GM18517 (cell line): ENCODE data around the gene FAM222B.
"Not testable (repeated sequence)": the region's sequence is repeated elsewhere in the genome, so short reads cannot be mapped to it uniquely, and the experiment has no call there.

Source experiments
- ATAC-seq: cut with Tn5 transposase; IDR thresholded peaks from one replicate; pipeline ENCODE4 v1.9.1; 2021; ENCODE audit warnings: mild to moderate bottlenecking, moderate library complexity; ENCODE audit not compliant: unreplicated experiment

FAM222B gene

DNA sequence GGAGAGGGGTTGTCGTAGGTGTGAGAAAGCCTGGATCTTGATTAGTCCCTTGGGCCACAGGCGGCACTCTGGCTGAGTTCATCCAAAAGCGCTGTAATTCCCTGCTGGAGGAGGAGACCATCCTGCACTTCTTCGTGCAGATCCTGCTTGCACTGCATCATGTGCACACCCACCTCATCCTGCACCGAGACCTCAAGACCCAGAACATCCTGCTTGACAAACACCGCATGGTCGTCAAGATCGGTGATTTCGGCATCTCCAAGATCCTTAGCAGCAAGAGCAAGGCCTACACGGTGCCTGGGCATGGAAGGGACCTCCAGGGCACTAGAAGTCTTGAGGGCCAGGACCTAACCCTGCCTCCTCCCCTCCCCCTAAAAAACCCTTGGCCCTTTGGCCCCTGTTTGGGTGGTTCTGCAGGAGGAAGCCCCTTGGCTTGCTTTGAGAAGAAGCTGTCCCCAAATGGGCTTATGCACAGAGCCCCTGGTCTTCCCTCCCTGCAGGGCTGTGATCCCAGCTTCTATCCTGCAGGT is 107.8 kb downstream of the FAM222B start:
- ATAC-seq, result no peak

GRCh38 chr17:28733346-28733745 is 109.2 kb downstream of the FAM222B start:
- ATAC-seq, result no peak

DNA sequence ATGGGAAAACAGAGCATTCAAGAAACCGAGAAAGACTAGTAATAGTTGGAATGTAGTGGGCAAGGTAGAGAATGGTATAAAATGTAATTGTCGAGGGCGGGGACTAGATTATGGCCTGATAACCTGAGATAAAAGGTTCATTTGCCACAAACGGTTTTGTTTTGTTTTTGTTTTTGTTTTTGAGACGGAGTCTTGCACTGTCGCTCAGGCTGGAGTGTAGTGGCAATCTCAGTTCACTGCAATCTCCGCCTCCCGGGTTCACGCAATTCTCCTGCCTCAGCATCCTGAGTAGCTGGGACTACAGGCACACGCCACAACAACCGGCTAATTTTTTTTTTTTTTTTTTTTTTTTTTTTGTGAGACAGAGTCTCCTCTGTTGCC is 112.7 kb downstream of the FAM222B start:
- ATAC-seq, result no peak

DNA sequence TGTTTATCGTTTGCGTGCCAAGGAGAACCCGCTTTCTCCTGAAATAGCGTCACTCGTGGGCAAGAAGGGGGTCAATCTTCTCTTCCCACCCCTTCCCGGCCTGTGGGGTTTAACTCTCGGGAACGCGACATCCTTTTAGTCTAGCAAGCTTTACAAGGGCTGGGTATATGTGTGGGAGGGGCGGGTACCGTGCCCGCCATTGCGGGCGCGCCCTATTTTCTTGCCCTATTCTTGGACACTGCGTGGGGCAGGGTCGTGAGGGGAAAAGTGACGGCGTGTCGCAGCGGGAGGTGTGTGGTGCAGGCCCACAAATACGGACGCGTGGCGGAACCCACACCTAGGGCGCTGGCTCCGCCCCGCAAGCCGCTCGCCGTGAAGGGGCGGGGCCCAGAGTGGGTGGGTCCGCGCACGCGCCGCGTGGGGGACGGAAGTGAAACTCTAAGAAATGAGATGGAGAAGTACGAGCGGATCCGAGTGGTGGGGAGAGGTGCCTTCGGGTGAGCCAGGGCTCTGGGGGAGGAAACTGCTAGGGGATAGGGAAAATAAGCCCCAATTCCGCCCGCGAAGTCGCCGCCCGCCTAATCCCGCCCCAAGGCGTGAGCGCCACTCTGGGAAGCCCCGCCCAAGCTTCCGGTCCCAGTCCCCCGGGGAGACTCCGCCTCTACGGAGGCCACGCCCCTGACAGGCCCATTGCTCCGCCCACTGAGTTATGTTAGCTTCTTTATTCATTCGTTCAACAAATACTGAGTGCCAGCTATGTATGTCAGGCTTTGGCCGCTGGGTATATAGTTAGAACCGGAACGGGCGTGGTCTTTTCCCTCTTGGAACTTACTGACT is 114.0 kb downstream of the FAM222B start, which contains the start of gene NEK8:
TSS of gene NEK8 (plus strand) at position 425 of the 837 bp plus-strand sequence. CDS start at position 451, 26 bp downstream.
- peak; percentile 37 for ATAC-seq

GRCh38 chr17:28726627-28727491 is 115.7 kb downstream of the FAM222B start:
- ATAC-seq, result peak; percentile 35

GRCh38 chr17:28726226-28726626 is 116.4 kb downstream of the FAM222B start, which contains the start of gene TLCD1:
TLCD1 (minus strand) TSS chr17:28726233; CDS start chr17:28726097, 136 bp downstream.
- no peak for ATAC-seq

- ATAC-seq, result no peak
Measured at GRCh38 chr17:28725660-28726225, 116.8 kb downstream of the FAM222B start.

DNA sequence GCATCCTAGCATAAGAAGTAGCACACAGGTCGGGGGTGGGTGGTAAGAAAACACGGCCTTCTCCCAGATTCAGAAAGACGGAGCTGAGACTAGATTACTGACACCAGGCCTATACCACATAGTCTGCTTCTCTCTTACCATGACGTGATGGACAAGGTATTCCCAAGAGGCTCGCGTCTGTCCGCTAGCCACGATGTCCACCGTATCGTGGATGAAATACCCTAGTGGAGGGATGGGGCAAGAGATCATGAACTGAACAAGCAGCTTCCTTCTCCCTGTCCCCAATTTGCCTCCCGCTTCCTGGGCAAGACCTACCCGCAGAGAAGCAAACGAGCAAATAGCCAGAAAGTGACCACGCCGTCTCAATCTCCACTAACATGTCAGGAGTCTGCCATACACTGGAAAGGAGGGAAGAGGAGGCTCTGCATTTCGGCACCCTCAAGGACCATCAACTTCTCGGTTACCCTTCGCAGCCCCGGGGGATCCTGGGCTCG is 117.4 kb downstream of the FAM222B start:
- no peak for ATAC-seq

- no peak for ATAC-seq
Measured at GRCh38 chr17:28724500-28725165, 118.0 kb downstream of the FAM222B start.

- ATAC-seq, result not testable (repeated sequence)
Measured at GRCh38 chr17:28723836-28724499, 118.6 kb downstream of the FAM222B start.

DNA sequence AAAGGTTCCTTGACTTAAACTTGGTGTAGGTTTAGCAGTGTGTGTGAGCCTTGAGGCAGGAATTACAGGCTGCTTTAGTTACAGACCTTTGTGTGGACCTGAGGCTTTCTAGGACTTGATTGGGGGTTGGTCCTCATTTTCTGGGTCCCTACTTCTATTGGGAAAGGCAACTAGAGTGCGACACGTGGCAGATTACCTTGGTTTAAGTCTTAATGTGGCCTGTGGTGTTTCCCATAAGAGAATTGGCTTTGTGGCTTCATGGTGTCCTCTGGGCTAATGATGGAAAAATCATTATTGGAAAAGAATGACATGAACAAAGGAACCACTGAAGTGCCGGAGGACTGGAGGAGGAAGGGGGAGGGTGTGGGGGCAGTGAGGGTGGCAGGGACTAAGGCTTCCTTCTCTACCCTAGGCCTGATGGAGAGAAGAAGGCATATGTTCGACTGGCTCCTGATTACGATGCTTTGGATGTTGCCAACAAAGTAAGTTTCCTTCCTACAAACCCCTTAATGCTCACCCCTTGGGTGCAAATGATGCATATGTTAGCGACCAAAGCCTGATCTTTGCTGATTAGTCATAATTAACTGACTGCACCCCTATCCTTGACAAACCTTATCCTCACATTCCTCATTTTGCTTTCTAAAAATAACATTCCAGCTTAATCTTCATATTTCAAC is 119.3 kb downstream of the FAM222B start:
- ATAC-seq, result no peak

DNA sequence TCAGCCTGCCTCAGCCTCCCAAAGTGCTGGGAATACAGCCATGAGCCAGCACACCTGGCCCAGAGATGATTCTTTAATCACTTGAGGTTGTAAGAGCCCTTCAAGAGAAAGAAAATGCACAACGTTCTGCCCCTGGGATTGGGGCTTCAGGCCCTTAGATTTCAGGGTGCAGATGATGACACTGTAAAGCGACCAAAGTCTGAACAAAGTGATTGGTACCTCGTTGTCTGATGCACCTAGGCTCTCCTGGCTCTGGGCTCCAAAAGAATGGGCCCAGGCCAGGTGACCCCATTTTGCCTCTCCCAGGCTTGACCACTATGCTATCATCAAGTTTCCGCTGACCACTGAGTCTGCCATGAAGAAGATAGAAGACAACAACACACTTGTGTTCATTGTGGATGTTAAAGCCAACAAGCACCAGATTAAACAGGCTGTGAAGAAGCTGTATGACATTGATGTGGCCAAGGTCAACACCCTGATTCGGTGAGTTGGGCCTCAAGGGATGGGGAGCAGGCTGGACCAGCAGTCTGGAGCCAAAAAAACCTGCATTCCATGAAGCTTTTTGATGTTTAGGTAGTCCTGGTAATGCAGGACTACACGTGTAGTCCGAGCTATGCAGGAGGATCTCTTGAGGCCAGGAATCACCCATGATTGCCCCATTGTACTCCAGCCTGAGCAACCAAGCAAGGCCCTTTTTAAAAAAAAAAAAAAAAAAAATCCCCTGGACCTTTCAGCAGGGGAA is 120.0 kb downstream of the FAM222B start:
- ATAC-seq, result no peak

DNA sequence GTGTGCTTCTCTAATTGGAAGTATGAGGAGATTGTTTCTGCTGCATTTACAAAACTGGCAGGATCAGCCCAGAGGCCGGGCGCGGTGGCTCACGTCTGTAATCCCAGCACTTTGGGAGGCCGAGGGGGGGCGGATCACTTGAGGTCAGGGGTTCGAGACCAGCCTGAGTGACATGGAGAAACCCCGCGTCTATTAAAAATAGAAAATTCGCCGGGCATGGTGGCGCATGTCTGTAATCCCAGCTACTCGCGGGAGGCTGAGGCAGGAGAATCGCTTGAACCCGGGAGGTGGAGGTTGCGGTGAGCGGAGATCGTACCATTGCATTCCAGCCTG is 121.6 kb downstream of the FAM222B start:
- ATAC-seq, result not testable (repeated sequence)

- ATAC-seq, result no peak
Measured at GRCh38 chr17:28720247-28720996, 122.2 kb downstream of the FAM222B start.

- ATAC-seq, result peak; percentile 11
Measured at GRCh38 chr17:28719021-28719433, 123.6 kb downstream of the FAM222B start.

GRCh38 chr17:28718333-28719020 is 124.1 kb downstream of the FAM222B start:
- no peak for ATAC-seq

DNA sequence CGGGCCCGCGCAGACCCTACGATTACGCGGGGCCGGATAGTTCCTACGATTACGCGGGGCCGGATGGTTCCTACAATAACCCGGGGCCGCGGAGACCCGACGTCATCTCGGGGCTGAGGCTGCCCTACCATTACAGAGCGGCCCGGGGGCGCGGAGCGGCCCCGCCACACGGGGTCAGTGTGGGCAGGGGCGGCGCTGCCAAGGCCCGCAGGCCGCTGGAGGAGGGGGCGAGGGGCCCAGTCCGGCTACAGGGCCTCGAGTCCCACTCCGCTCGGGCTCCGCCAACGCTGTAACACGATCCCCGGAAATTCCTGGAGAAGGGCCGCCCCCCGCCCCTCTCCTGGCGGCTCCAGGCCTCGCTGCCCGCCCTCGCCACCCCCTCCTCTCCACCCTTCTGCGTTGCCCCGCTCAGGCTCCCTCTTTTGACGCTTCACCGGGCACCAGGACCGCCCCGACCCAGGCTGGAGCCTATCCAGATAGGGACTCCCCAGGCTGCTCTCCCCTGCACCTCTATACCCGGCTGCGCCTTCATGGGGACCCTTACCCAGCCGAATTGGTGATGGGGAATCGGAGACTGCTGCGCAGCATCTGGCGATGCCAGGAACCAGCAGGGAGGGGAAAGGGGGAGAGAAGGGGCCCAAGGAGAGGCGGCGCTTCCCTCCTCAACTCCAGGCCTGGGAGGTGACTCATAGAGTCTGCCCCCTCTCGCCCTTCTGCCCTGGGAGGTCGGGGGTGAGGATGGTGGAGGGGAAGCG is 124.8 kb downstream of the FAM222B start, which contains the start of gene RAB34:
TSS of gene RAB34 (minus strand) at position 291 of the 755 bp plus-strand sequence. CDS start 602 bp downstream, outside the sequence.
- no peak for ATAC-seq
